Head of caudate nucleus (tissue), 42 donors: ENCODE measurements around the gene LCLAT1.
A peak's percentile ranks its signal among the peaks of the same experiment; 100 is the strongest.

Experiments
- DNase-seq, 42 donors: peaks; one replicate each; pipeline versions ENCODE4 v3.0.0 to v3.0.0-alpha.2; 2020 to 2021; ENCODE audit warnings: mixed read lengths in 7 of 42
- intact Hi-C: fragments of 100-400 bp; cut with DNase I; formaldehyde crosslinking; loops from one replicate; pipeline ENCODE4 v1.15.0; 2022

Gene LCLAT1

DNA sequence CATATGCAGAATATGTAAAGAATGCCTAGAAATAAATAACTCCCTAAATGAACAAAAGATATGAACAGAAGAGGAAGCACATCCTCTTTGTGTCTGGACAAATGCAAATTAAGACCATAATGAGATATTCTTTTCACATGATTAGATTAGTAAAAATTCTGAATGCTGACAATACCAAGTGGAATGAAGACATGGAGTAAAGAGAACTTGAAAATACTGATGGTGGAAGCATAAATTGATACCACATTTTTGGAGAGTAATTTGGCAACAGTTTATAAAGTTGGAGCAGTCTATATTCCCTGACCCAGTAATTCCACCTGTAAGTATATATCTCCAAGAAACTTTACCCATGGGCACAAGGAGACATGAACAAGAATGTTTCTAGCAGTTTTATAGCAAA lies 230.2 kb downstream of the LCLAT1 start:
- DNase-seq = no peak
- intact Hi-C loops = no loop called here

DNA sequence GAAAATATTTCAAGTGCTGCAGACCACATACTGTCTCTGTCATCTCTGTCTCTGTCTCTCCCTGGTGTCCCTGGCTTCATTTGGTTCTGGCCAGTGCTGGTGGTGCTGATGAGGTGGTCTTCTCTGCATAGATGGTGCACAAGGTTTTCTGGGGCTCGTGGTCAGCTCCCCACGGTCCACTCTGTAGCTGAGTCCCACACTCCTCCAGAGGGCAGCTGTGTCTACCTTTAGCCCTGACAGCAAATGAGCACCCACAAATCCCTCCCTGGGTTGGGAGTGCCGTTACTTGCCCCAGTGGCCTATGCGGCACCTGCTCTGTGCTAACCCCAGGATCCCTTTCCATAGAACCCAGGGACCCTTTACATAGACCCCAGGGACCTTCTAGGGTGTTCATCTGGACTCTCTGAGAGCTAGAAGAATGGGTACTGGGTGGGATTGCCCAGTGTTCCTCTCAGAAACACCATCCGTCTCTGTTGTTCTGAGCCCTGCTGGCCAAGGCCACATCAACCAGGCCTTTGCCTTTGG lies 230.9 kb downstream of the LCLAT1 start:
- peak in 2 of 42 donors; percentile 27 to 32 for DNase-seq
- intact Hi-C loops = no loop called here

DNA sequence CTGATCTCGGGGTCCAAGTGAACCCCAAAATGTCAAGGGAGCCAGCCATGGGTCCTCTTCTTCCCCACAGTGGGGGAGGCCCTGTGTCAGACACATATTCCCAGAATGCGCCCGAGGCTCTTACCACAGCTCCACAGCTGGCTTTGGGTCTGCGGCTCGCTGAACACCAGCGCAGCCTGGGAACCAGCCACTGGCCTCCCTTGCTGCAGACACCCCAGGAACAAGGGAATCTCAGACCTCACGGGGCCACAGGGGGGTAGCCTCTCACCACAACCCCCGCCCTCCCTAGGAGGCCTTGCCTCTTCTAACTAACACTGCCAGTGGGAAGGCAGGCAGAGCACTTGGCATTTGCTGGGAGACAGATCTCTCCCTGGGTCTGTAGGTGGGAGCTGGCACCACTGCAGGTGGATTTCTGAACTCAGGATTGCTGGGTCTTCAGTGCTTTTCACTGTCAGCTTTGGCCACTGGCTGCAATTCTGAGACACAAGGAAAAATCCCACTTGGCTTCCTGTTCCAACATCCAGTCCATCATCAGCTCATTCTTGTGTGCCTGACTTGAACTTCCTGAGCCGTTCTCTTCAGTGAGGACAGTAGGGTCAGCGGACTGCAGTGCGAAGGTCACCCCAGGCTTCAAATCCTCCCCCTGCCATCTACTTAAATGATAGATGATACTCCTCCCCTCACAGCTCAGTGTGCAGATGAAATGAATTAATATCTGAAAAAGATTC lies 231.5 kb downstream of the LCLAT1 start:
- peak in 2 of 42 donors; percentile 34 for DNase-seq
- intact Hi-C loops = no loop called here

DNA sequence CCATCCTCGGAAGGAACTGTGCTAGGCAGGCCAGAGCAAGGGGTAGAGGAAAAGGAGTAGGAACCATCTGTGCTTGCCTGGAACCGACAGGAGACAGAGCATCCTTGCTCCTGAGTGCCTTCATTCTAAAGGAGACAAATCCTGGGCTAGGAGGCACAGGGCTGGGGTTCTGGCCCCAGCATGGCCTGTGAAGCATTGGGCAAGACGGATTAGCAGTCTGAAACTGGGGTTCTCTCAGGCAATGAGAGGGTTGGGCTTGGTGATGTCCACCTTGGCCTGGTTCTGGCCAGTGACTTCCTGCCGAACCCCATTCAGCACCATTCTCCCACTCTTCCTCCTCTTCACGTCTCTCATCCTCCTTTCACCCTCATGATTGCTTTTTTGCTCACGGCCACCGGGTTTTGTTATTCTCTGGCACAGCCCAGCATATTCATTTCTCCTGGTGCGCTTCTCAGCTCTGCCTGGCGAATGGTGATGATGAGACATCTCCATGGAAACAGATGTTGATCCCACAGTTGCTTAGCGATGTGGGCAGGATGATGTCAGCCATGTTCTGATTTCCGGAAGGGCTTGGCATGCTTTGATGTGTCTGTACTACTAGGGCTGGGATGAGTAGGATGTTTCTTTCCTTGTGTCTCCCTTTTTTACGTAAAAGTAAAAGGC lies 232.5 kb downstream of the LCLAT1 start:
- DNase-seq = peak; percentile 37 to 95 (median 75)
- intact Hi-C loops = no loop called here

DNA sequence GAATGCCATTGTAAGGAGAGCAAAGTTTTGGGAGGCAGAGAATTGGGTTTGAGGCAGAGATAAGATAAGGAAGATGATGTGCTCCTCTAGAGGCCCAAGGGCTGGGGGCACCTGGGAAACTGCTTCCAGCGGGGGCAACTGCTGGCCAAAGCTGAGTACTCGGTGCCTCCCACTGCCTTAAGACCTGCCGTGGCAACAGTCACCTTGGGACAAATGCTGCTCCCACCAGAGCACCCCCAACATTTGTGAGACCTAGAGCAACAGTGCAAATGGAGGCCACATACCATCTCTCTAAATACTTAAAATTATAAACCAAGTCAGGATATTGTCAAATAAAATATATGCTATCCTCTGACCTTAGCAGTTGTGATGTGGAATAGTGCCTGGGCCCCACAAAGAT lies 233.1 kb downstream of the LCLAT1 start:
- peak in 1 of 42 donors; percentile 41 for DNase-seq
- intact Hi-C loops = no loop called here

DNA sequence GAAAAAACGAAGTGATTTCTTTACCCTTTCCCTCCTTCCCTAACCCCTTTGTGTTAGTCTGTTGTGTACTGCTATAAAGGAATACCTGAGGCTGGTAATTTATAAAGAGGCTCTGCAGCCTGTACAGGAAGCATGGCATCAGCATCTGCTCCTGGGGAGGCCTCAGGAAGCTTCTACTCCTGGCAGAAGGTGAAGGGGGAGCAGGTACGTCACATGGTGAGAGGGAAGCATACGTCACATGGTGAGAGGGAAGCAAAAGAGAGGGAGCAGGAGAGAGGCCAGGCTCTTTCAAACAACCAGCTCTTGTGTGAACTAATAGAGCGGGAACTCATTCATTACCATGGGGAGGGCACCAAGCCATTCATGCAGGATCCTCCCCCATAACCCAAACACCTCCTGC lies 234.0 kb downstream of the LCLAT1 start:
- DNase-seq = peak in 1 of 42 donors; percentile 17
- intact Hi-C loops = no loop called here

DNA sequence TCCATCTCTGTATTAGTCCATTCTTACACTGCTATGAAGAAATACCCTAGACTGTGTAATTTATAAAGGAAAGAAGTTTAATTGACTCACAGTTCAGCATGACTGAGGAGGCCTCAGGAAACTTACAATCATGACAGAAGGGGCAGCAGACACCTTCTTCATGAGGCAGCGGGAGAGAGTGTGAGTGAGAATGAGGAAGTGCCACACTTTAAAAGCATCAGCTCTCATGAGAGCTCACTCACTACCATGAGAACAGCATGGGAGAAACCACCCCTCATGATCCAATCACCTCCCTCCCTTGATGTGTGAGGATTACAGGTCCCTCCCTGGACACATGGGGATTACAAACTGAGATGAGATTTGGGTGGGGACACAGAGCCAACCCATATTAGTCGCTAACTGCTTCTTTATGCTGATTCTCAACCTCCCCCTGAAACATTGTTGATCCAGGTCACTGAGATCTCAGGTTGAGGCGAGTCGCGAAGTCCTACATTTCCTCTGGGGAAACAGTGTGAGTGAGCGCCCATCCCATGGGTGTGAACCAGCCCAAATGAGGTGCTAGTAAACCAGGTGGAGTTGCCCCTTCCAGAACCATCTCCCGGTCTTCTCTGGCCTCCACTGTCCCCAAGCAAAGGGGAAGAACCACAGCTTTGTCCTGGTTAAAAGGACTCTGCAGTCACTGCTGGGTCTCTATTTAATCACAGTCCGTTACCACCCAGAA lies 236.3 kb downstream of the LCLAT1 start:
- intact Hi-C loops = no loop called here
- peak in 2 of 42 donors; percentile 22 to 27 for DNase-seq

DNA sequence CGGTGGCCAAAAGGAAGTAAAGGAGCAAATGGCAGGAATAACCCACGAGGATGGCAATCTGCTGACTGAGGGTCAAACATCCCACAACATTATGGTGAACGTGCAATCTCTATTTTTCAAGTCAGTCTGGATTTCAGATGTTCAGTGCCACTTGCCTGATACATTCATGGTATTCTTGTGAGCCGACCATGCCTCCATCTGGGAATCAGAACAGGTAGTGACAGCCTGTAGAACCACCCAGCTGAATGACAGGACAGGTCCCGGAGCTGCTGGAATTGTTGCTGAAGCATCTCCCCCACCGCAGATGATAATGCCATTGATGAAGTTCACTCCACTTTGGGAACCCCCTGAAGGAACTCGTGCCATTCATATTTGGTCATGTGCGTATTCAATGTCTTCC lies 237.0 kb downstream of the LCLAT1 start:
- intact Hi-C loops = no loop called here
- DNase-seq = peak in 2 of 42 donors; percentile 7 to 33

DNA sequence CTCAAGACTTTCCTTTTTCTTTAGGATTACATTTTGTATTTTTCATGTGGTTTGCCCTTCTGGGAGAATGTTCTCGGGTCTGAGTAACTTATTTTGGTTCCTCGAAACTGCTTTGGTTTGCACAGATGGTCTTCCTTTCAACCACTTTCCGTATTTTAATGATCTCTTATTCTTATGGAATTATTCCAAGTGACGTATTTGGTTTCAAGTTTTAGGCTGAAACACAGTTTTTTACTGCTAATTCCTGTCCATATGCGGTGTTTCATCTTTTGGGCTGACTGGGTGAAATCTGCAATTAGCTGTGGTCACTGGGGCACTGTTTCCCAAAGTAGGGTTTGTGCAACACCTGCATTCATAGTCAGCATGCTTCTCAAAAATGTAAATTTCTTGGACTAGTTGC lies 237.5 kb downstream of the LCLAT1 start:
- peak in 2 of 42 donors; percentile 1 to 5 for DNase-seq
- intact Hi-C loops = no loop called here

DNA sequence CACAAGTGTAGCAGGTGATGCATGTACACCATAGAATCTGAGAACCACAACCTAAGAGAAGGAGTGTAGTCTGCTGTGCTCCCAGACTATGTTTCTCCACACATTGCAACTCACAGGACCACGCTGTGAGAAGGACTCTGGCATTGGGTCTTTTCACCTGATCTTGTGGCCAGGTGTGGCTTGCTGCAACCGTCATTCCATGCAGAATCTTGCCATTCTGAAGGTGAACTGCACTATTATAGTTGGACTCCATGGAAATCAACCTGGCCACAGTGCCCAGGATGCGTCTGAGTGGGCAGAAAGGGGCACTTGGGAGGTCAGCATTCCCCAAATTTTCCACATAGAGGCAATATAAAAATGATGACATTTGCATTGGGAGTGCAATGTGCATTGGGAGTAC lies 237.9 kb downstream of the LCLAT1 start:
- peak in 2 of 42 donors; percentile 13 to 18 for DNase-seq
- intact Hi-C loops = no loop called here

DNA sequence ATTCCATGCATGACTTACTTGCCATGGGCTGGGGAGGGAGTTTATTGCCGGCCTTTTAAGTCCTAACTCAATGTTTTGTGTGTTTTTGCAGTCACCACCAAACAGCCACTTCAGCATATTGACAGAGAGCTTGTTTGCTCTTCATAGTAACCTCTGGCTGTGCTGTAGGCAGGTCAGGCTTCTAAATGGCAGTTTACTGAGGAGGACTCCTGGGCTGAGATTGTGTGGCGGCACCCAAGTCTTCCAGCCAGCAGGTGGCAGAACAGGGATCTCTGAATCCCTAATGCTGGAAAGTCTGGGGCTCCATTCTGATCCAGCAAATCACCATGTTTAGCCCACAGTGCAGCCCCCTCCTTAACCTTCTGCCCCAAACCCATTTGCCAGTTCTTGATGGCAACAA lies 239.0 kb downstream of the LCLAT1 start:
- peak in 2 of 42 donors; percentile 34 to 42 for DNase-seq
- intact Hi-C loops = no loop called here

DNA sequence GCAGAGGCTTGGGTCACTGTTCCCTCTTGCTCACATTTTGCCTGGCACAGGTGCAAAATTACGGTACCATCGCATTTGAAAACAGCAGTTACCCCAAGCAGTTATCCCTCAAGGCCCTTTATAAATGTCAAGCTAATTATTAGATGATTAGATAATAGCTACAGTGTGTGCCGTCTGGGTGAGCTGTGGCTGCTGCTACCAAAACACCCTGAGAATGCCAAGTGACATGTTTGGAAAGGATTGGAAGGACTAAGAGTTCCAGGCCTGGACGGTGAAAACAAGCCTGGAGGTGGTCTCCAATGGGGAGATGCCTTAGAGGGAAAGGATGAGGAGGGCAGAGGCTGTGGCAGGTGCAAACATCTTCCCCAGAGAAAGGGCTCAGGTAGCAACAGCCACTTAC lies 239.6 kb downstream of the LCLAT1 start:
- intact Hi-C loops = no loop called here
- DNase-seq = peak in 2 of 42 donors; percentile 21 to 29

DNA sequence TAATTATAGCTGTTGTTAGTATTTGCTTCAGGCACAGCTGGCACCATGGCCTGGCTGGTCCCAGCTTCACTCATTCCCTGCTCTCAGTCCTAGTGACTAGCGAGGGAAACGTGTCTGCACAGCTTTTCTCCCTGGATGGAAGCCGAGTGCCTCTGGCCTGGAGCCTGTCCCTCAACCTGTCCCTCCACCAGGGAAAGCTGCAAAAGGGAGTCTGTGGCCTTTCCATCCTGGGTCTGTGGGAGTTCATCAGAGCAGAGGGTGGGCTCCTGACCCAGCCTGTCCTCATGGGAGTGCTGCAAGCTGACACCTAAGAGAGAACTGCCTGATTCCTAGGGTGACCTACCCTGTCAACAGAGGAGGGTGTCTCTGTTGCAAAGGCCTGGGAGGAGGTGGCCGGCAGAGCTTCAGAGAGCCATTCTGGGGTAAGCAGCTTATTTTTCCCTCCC lies 241.9 kb downstream of the LCLAT1 start:
- intact Hi-C loops = no loop called here
- peak in 3 of 42 donors; percentile 16 to 40 (median 36) for DNase-seq

DNA sequence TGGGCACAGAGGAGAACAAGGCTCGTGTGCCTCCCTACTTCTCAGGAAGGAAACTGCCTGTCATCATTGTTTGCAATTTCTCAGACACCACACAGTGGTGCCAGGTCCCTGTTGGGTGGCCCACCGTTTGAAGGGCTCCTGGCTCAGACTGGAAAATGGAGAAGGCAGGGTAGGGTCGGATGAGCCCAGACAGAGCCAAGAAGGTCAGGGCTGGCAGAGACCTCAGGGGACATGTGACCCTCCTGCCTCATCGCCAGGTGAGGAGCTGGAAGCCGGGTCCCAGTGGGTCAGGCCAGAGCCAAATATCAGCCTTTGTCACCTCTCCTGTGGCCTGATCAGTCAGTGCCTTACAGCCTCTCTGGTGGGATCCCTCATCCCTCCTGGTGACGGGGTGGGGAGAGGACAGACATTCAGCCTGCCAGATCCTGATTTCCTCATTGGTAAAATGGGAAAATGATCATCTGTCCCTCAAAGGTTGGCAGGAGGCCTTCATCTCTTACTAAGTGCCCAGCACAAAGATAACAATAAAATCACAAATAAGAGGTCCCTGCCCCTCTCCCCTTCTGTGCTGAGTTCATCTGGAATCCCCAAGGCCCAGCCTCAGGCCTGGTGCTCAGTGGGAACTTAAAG lies 242.6 kb downstream of the LCLAT1 start:
- DNase-seq = peak in 2 of 42 donors; percentile 24 to 31

DNA sequence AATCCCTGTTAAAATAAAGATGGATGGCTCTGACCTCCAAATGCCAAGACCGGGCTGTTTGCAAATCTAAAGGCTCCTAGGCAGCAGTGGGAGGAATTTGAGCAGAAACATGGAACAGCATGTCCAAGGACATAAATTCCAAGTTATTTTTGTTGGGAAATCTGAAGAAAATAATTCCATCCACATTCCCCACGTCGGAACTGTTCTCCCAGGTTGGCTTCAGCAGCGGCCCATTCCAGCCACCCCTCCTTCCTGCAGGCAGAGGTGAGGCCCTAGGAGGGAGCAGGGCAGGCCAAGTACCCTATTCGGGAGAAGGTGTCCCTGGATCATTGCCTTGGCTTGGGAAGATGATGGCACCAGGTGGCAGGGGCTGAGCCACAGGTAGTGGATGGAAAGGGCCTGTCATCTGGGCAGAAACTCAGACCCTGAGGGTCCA lies 243.1 kb downstream of the LCLAT1 start:
- DNase-seq = peak in 2 of 42 donors; percentile 26 to 27
- intact Hi-C loops = no loop called here

More for the DNA sequence above, 242.6 kb downstream of the LCLAT1 start:
- intact Hi-C loops = no loop called here

DNA sequence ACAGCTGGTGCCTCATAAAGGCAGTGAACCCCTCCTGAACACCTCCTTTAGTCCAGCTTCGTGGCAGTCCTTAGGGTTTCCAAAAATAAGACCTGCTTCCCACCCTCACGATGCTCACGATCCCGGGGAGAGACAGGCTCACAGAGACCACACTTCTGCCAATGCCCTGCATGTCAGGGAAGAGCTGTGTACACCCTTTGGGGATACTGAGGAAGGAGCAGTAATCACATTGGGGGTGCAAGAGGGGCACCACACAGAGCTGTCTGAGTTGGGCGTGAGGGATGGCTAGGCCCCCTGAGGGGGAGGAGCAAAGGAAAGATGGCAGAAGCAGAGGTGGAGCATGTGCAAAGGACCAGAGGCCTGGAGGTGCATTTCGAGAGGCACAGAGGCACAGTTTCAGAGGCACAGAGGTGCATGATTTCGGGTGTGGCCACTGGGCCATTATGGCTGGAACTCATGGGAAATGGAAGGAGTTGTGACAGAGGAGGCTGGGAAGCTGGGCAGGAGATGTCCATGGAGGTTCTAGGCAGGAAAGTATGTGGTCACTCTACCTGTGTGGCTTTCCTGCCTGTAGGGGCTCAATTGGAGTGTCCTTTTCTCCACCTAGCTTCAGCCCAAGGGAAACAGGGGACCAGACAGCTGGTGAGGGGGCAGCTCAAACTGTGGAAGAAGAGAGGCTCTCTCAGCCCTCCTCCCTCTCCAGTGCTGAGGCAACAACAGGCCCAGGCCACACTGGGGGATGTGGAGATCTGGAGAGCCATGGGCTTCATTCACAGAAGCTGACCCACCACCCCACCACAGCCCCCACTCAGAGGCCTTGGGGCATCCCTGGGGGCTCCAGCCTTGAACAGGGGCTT lies 244.3 kb downstream of the LCLAT1 start:
- intact Hi-C loops = no loop called here

DNA sequence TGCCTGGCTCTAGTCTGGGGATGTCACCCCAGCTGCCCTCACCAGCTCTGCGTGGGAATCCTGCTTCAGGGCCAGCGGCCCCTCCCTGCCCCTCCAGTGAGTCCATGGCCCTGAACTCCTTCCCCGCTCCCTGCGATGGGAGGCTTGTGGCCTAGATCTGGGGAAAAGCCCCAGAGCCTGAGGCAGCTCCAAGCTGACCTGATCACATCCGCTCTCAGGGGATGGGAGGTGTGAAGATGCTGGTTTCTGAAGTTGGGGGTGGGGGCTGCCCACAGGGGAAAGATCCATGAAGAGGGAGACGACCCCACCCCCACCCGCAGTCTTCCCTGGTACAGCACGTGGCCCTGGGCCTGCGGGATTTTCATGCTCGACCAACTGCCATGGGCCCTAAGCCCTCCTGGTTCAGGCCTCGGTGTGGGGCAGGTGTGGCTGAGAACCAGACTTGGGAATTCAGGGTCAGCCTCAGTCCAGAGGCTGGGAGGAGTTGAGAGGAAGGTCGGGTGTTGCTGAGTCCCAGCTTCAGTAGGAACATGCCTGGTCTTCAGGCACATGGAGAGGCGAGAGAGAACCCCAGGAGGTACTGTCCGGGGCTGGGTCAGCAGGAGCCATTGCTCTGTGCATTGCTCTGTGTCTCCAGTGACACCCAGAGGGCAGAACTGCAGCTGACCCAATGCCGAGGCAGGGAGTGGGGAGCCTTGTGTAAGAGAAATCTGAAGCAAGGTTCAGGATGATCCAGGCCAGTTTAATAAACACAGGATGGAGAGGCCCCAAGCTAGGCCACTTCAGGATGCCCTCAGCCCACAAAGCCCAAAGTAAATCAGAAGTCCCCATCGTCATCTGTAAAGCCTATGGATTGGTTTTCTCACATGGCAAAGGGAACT lies 245.1 kb downstream of the LCLAT1 start:
- peak in 2 of 42 donors; percentile 27 to 39 for DNase-seq

More for the DNA sequence above, 244.3 kb downstream of the LCLAT1 start:
- DNase-seq = peak in 2 of 42 donors; percentile 23 to 31

More for the DNA sequence above, 245.1 kb downstream of the LCLAT1 start:
- intact Hi-C loops = no loop called here
